ENCODE results near the gene NSRP1.

DNA sequence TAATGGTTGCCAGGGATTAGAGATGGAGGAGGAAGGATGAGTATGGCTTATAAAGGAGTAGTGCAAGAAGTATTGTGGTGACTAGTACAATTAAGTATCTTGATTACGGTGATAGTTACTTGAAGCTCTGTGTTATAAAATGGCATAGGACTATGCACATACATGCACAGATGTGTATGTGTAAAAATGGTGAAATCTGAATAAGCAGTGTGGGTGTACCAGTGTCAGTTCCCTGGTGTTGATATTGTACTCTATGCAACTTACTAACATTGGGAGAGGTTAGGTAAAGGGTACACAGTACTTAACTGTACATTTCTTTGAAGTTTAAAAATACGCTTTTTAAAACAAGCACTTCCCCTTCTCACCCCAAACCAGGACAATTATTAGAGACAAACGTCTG, 48.5 kb downstream of the NSRP1 start:
- no peak for TF ChIP-seq POLR2AphosphoS5 (IDR thresholded peaks at IDR 0.05; ENCODE audit: low read depth, low read length)
- no peak for TF ChIP-seq POLR2A (IDR thresholded peaks at IDR 0.05; ENCODE audit: low read depth, low read length)
- TF ChIP-seq PAX5 (IDR thresholded peaks at IDR 0.05; ENCODE audit: insufficient read depth, low read length, severe bottlenecking) = no peak
- TF ChIP-seq TAF1 (IDR thresholded peaks at IDR 0.05; ENCODE audit: low read depth, low read length) = no peak
